Activated CD4-positive, alpha-beta T cell treated with anti-CD3 and anti-CD28 coated beads, Interleukin-2, Interleukin-6, amounts not matched to agents 100 ng/mL and 50 ng/mL, durations not matched to agents 16 hours and 8 hours (primary cell): ENCODE results near the gene AP3B1.
"Not testable (repeated sequence)": the region's sequence is repeated elsewhere in the genome, so short reads cannot be mapped to it uniquely, and the experiment has no call there.

ENCODE experiments used
- DNase-seq: peaks from one replicate; pipeline ENCODE4 v3.0.0-alpha.2; 2020

The AP3B1 gene

GRCh38 chr5:78237911-78238310 lies 56.6 kb downstream of the AP3B1 start:
- no peak for DNase-seq

- DNase-seq = no peak
Measured at GRCh38 chr5:78236046-78236445, 58.5 kb downstream of the AP3B1 start.

GRCh38 chr5:78235289-78235688 lies 59.2 kb downstream of the AP3B1 start:
- no peak for DNase-seq

- no peak for DNase-seq
Measured at GRCh38 chr5:78234804-78235203, 59.7 kb downstream of the AP3B1 start.

- DNase-seq = no peak
Measured at GRCh38 chr5:78232163-78232562, 62.3 kb downstream of the AP3B1 start.

- no peak for DNase-seq
Measured at GRCh38 chr5:78224358-78224757, 70.1 kb downstream of the AP3B1 start.

- DNase-seq = peak; percentile 7
Measured at GRCh38 chr5:78221964-78222451, 72.5 kb downstream of the AP3B1 start.

GRCh38 chr5:78221467-78221866 lies 73.0 kb downstream of the AP3B1 start:
- no peak for DNase-seq

GRCh38 chr5:78215972-78216371 lies 78.5 kb downstream of the AP3B1 start:
- DNase-seq = no peak

- no peak for DNase-seq
Measured at GRCh38 chr5:78215565-78215964, 78.9 kb downstream of the AP3B1 start.

- no peak for DNase-seq
Measured at GRCh38 chr5:78213799-78214198, 80.7 kb downstream of the AP3B1 start.

- DNase-seq = no peak
Measured at GRCh38 chr5:78211052-78211451, 83.4 kb downstream of the AP3B1 start.

- DNase-seq = no peak
Measured at GRCh38 chr5:78204241-78204640, 90.3 kb downstream of the AP3B1 start.

GRCh38 chr5:78203815-78204214 lies 90.7 kb downstream of the AP3B1 start:
- DNase-seq = no peak

GRCh38 chr5:78190402-78190801 lies 104.1 kb downstream of the AP3B1 start:
- DNase-seq = no peak

GRCh38 chr5:78188681-78189080 lies 105.8 kb downstream of the AP3B1 start:
- DNase-seq = not testable (repeated sequence)

GRCh38 chr5:78187172-78187571 lies 107.3 kb downstream of the AP3B1 start:
- DNase-seq = no peak

GRCh38 chr5:78182838-78183237 lies 111.7 kb downstream of the AP3B1 start:
- DNase-seq = peak; percentile 0

GRCh38 chr5:78178356-78178755 lies 116.1 kb downstream of the AP3B1 start:
- DNase-seq = no peak

- DNase-seq = not testable (repeated sequence)
Measured at GRCh38 chr5:78170335-78170734, 124.2 kb downstream of the AP3B1 start.

GRCh38 chr5:78162253-78162862 lies 132.1 kb downstream of the AP3B1 start:
- DNase-seq = peak; percentile 41

- no peak for DNase-seq
Measured at GRCh38 chr5:78157001-78157400, 137.5 kb downstream of the AP3B1 start.

GRCh38 chr5:78151594-78152271 lies 142.8 kb downstream of the AP3B1 start:
- no peak for DNase-seq

GRCh38 chr5:78137290-78137689 lies 157.2 kb downstream of the AP3B1 start:
- DNase-seq = no peak

- no peak for DNase-seq
Measured at GRCh38 chr5:78133423-78133822, 161.1 kb downstream of the AP3B1 start.
